ENCODE data around the gene OR10AG1.

OR10AG1 gene

GRCh38 chr11:55994525-55994924 is 24.8 kb upstream of the OR10AG1 start, which contains the start of gene OR5F1:
Gene OR5F1 (minus strand): TSS chr11:55994625. CDS start chr11:55994625, 0 bp downstream.
- H3K4me3 ChIP-seq (ENCODE audit: low read depth, low read length, poor library complexity, severe bottlenecking) = no peak within 1 kb of the TSS
- no peaks in the 10 kb centered on the region for H3F3A ChIP-seq (ENCODE audit: insufficient read depth, low read length)
- no peaks in the 10 kb centered on the region for H3K9me3 ChIP-seq (ENCODE audit: low read length)
- no peaks in the 10 kb centered on the region for H3K79me2 ChIP-seq (ENCODE audit: insufficient read depth, low read length)
- no peak within 1 kb of the TSS for H3K4me2 ChIP-seq (ENCODE audit: low read length)
- no peak within 1 kb of the TSS for H3K27ac ChIP-seq (ENCODE audit: low read depth, low read length, poor library complexity, severe bottlenecking)
- no peaks in the 10 kb centered on the region for H3K27me3 ChIP-seq (ENCODE audit: insufficient read depth, low read length)
- H3K9me2 ChIP-seq (ENCODE audit: low read depth, low read length) = no peaks in the 10 kb centered on the region
- H3K36me3 ChIP-seq (ENCODE audit: insufficient read depth, low read length) = no peaks in the 10 kb centered on the region
- H2AFZ ChIP-seq (ENCODE audit: low read length) = no peak within 1 kb of the TSS
- no peak for TF ChIP-seq EZH2 (IDR thresholded peaks at IDR 0.05; ENCODE audit: borderline replicate concordance, low read length)
- TF ChIP-seq, protein P1, sequence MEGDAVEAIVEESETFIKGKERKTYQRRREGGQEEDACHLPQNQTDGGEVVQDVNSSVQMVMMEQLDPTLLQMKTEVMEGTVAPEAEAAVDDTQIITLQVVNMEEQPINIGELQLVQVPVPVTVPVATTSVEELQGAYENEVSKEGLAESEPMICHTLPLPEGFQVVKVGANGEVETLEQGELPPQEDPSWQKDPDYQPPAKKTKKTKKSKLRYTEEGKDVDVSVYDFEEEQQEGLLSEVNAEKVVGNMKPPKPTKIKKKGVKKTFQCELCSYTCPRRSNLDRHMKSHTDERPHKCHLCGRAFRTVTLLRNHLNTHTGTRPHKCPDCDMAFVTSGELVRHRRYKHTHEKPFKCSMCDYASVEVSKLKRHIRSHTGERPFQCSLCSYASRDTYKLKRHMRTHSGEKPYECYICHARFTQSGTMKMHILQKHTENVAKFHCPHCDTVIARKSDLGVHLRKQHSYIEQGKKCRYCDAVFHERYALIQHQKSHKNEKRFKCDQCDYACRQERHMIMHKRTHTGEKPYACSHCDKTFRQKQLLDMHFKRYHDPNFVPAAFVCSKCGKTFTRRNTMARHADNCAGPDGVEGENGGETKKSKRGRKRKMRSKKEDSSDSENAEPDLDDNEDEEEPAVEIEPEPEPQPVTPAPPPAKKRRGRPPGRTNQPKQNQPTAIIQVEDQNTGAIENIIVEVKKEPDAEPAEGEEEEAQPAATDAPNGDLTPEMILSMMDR (IDR thresholded peaks at IDR 0.05; ENCODE audit: low read length) = no peak
- H3K4me1 ChIP-seq (ENCODE audit: insufficient read depth, low read length, severe bottlenecking) = no peaks in the 10 kb centered on the region
- H4K20me1 ChIP-seq (ENCODE audit: insufficient read depth, low read length) = no peaks in the 10 kb centered on the region
- H3K9ac ChIP-seq (ENCODE audit: low read length) = no peak within 1 kb of the TSS

DNA sequence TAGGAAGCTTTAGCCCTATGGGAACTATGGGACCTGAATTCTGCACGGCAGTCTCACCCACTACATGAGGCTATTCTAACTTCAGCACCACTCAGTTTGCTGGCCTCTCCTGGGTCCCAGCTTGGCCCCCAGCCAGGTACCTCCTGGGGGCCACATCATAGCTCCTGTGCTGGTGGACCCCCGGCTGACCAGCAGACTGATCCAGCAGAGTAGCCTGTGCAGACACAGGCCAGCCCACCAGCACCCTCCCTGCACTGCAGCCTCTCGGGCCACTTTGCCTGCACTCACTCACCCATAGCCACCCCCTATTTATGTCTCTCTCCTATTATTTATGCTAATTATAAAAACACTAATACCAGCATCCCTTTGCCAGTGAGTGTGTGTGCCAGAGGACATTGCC is 1.2 kb upstream of the OR10AG1 start:
- Histone ChIP-seq H3K9me3 (ENCODE audit: low read length) (no peaks in the 10 kb centered on the region), H3K27ac (ENCODE audit: low read depth, low read length, poor library complexity, severe bottlenecking) (no peak overlapping the region), H3F3A (ENCODE audit: insufficient read depth, low read length) (no peaks in the 10 kb centered on the region), H3K9me2 (ENCODE audit: low read depth, low read length) (no peaks in the 10 kb centered on the region), H3K79me2 (ENCODE audit: insufficient read depth, low read length) (0 out of 2 replicates have a peak, but pooled peaks cover 3% of the 10 kb centered on the region), H3K36me3 (ENCODE audit: insufficient read depth, low read length) (no peaks in the 10 kb centered on the region), H3K9ac (ENCODE audit: low read length) (no peak overlapping the region), H3K4me3 (ENCODE audit: low read depth, low read length, poor library complexity, severe bottlenecking) (no peak overlapping the region), H4K20me1 (ENCODE audit: insufficient read depth, low read length) (no peaks in the 10 kb centered on the region), H3K27me3 (ENCODE audit: insufficient read depth, low read length) (no peaks in the 10 kb centered on the region), H3K4me1 (ENCODE audit: insufficient read depth, low read length, severe bottlenecking) (no peaks in the 10 kb centered on the region), H2AFZ (ENCODE audit: low read length) (no peak overlapping the region), H3K4me2 (ENCODE audit: low read length) (no peak overlapping the region)
- TF ChIP-seq EZH2 (IDR thresholded peaks at IDR 0.05; ENCODE audit: borderline replicate concordance, low read length) = no peak
- TF ChIP-seq, protein P1 (IDR thresholded peaks at IDR 0.05; ENCODE audit: low read length) = no peak

GRCh38 chr11:55967914-55968313 is 1.8 kb downstream of the OR10AG1 start:
- no peak overlapping the region for H3K27ac ChIP-seq (ENCODE audit: low read depth, low read length, poor library complexity, severe bottlenecking)

More at GRCh38 chr11:55967914-55968313, 1.8 kb downstream of the OR10AG1 start:
- H3K9ac ChIP-seq (ENCODE audit: low read length) = no peak overlapping the region
- no peaks in the 10 kb centered on the region for H3K27me3 ChIP-seq (ENCODE audit: insufficient read depth, low read length)
- H3K9me2 ChIP-seq (ENCODE audit: low read depth, low read length) = no peaks in the 10 kb centered on the region
- TF ChIP-seq EZH2 (IDR thresholded peaks at IDR 0.05; ENCODE audit: borderline replicate concordance, low read length) = no peak
- TF ChIP-seq, protein P1 (IDR thresholded peaks at IDR 0.05; ENCODE audit: low read length) = no peak
- H3K36me3 ChIP-seq (ENCODE audit: insufficient read depth, low read length) = no peaks in the 10 kb centered on the region
- H3K4me3 ChIP-seq (ENCODE audit: low read depth, low read length, poor library complexity, severe bottlenecking) = no peak overlapping the region
- no peaks in the 10 kb centered on the region for H4K20me1 ChIP-seq (ENCODE audit: insufficient read depth, low read length)
- H3K4me1 ChIP-seq (ENCODE audit: insufficient read depth, low read length, severe bottlenecking) = no peaks in the 10 kb centered on the region
- no peaks in the 10 kb centered on the region for H3F3A ChIP-seq (ENCODE audit: insufficient read depth, low read length)
- H3K4me2 ChIP-seq (ENCODE audit: low read length) = no peak overlapping the region
- H3K79me2 ChIP-seq (ENCODE audit: insufficient read depth, low read length) = 0 out of 2 replicates have a peak, but pooled peaks cover 3% of the 10 kb centered on the region
- no peaks in the 10 kb centered on the region for H3K9me3 ChIP-seq (ENCODE audit: low read length)
- no peak overlapping the region for H2AFZ ChIP-seq (ENCODE audit: low read length)
